HepG2 (cell line): ENCODE results near the gene MRE11. TPM values are rescaled to one million over a fixed set of nuclear protein-coding genes. Genes with fewer than 3 reads are reported as not detected.

Experiments
- ELF1 ChIP-seq: sonication (generic); formaldehyde crosslinking; IDR thresholded peaks from 2 replicates; pipeline ENCODE4 v1.4.0; 2020; ENCODE audit warnings: missing genetic modification reagents
- KDM4B ChIP-seq: sonication (generic); formaldehyde crosslinking; IDR thresholded peaks from 2 replicates; pipeline ENCODE4 v1.4.0; 2020; ENCODE audit warnings: missing genetic modification reagents
- KMT2B ChIP-seq: IDR thresholded peaks from 2 replicates; pipeline ENCODE4 v1.6.1; 2016; ENCODE audit warnings: missing genetic modification reagents, missing compliant biosample characterization
- NR2F1 ChIP-seq, 2 experiments: fragments of 450-650 bp in 1 of 2; formaldehyde crosslinking in 1 of 2; IDR thresholded peaks; 2 replicates each; pipeline versions ENCODE4 v1.5.0 to v1.6.1; 2016 to 2020; ENCODE audit warnings: mild to moderate bottlenecking in 1 of 2, missing compliant biosample characterization in 1 of 2, missing genetic modification reagents in 1 of 2, moderate library complexity in 1 of 2
- ZFP91 ChIP-seq: sonication (generic); formaldehyde crosslinking; IDR thresholded peaks from 2 replicates; pipeline ENCODE4 v1.9.0; 2022; ENCODE audit warnings: missing genetic modification reagents, mild to moderate bottlenecking, borderline replicate concordance
- ZNF30 ChIP-seq: sonication (generic); formaldehyde crosslinking; IDR thresholded peaks from 2 replicates; pipeline ENCODE4 v1.5.0; 2020; ENCODE audit warnings: mild to moderate bottlenecking, missing genetic modification reagents
- ZNF564 ChIP-seq: sonication (generic); formaldehyde crosslinking; IDR thresholded peaks from 2 replicates; pipeline ENCODE4 v1.8.1; 2023; ENCODE audit warnings: mild to moderate bottlenecking, missing genetic modification reagents
- ZNF605 ChIP-seq: sonication (generic); formaldehyde crosslinking; IDR thresholded peaks from 2 replicates; pipeline ENCODE4 v1.8.0; 2022; ENCODE audit warnings: mild to moderate bottlenecking, missing genetic modification reagents
- ZNF704 ChIP-seq: sonication (generic); formaldehyde crosslinking; IDR thresholded peaks from 2 replicates; pipeline ENCODE4 v1.8.1; 2023; ENCODE audit warnings: mild to moderate bottlenecking, inconsistent platforms, moderate library complexity, missing genetic modification reagents, borderline replicate concordance
- ZNF768 ChIP-seq: sonication (generic); formaldehyde crosslinking; IDR thresholded peaks from 2 replicates; pipeline ENCODE4 v1.4.0; 2020; ENCODE audit warnings: missing genetic modification reagents
- ZSCAN12 ChIP-seq: sonication (generic); formaldehyde crosslinking; IDR thresholded peaks from 2 replicates; pipeline ENCODE4 v1.9.0; 2021; ENCODE audit warnings: mild to moderate bottlenecking, missing genetic modification reagents
- polyA plus RNA-seq, 8 experiments: library from polyadenylated mRNA; depleted of rRNA in 3 of 8; stranded (reverse) in 7 of 8; unstranded in 1 of 8; fragments of >200 nt; fragmentation: Illumina TruSeq in 4 of 8; extraction: Trizol in 4 of 8; gene quantifications; 2 replicates each; pipeline versions ENCODE4 v1.2.1 to v1.2.3, GENCODE V29; 2011 to 2016; ENCODE audit warnings: low read depth in 4 of 8, missing spikeins in 1 of 8, mixed read lengths in 1 of 8; ENCODE audit not compliant: insufficient read depth in 1 of 8
- total RNA-seq, 5 experiments: library from RNA; depleted of rRNA; stranded (reverse); fragments of >200 nt; fragmentation: Illumina TruSeq; extraction: Trizol; gene quantifications; 2 replicates each; pipeline ENCODE4 v1.2.3, GENCODE V29; 2016; ENCODE audit warnings: low read depth in 1 of 5
- TF ChIP-seq, protein P1 (sequence below): sonication (generic); formaldehyde crosslinking; conservative IDR thresholded peaks from 2 replicates; pipeline ENCODE4 v1.5.0; 2020; ENCODE audit warnings: missing genetic modification reagents
- TF ChIP-seq, protein P2 (sequence below): sonication (generic); formaldehyde crosslinking; IDR thresholded peaks from 2 replicates; pipeline ENCODE4 v1.4.0; 2020; ENCODE audit warnings: missing genetic modification reagents; ENCODE audit errors: not compliant biosample characterization
- TF ChIP-seq, protein P3 (sequence below): sonication (generic); formaldehyde crosslinking; IDR thresholded peaks from 2 replicates; pipeline ENCODE4 v1.5.1; 2020; ENCODE audit warnings: mild to moderate bottlenecking, missing genetic modification reagents
- TF ChIP-seq, protein P4 (sequence below): sonication (generic); formaldehyde crosslinking; IDR thresholded peaks from 2 replicates; pipeline ENCODE4 v1.8.0; 2022; ENCODE audit warnings: low read depth, missing genetic modification reagents
- TF ChIP-seq, protein P5 (sequence below): sonication (generic); formaldehyde crosslinking; IDR thresholded peaks from 2 replicates; pipeline ENCODE4 v1.4.0; 2020; ENCODE audit warnings: missing genetic modification reagents

MRE11 gene
- total and polyA plus RNA-seq, 2 of the 13 experiments (the other 11 are each of a cell fraction or from before 2014, with no cell fraction given): 7.2 to 37.3 TPM

GRCh38 chr11:94494126-94494680 lies 559 bp upstream of the MRE11 start (continued):
- TF ChIP-seq KMT2B (CRISPR knock-in tag) (no peak), ZNF30 (no peak), KDM4B (CRISPR knock-in tag) (no peak), ZNF564 (CRISPR knock-in tag) (no peak), ZSCAN12 (no peak), ZNF704 (CRISPR knock-in tag) (no peak), NR2F1 (CRISPR knock-in tag; IDR thresholded peaks at IDR 0.05) (no peak), ZFP91 (CRISPR knock-in tag) (peak; percentile 70; the same call in 1 of the 2 replicates), ZNF605 (CRISPR knock-in tag) (no peak), ZNF768 (CRISPR knock-in tag) (peak; percentile 22; the same call in 1 of the 2 replicates), ELF1 (CRISPR knock-in tag) (peak; percentile 20; the same call in 1 of the 2 replicates)
- TF ChIP-seq, protein P1, sequence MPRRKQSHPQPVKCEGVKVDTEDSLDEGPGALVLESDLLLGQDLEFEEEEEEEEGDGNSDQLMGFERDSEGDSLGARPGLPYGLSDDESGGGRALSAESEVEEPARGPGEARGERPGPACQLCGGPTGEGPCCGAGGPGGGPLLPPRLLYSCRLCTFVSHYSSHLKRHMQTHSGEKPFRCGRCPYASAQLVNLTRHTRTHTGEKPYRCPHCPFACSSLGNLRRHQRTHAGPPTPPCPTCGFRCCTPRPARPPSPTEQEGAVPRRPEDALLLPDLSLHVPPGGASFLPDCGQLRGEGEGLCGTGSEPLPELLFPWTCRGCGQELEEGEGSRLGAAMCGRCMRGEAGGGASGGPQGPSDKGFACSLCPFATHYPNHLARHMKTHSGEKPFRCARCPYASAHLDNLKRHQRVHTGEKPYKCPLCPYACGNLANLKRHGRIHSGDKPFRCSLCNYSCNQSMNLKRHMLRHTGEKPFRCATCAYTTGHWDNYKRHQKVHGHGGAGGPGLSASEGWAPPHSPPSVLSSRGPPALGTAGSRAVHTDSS (CRISPR knock-in tag): no peak
- TF ChIP-seq, protein P2, sequence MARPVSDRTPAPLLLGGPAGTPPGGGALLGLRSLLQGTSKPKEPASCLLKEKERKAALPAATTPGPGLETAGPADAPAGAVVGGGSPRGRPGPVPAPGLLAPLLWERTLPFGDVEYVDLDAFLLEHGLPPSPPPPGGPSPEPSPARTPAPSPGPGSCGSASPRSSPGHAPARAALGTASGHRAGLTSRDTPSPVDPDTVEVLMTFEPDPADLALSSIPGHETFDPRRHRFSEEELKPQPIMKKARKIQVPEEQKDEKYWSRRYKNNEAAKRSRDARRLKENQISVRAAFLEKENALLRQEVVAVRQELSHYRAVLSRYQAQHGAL: no peak
- TF ChIP-seq, protein P3, sequence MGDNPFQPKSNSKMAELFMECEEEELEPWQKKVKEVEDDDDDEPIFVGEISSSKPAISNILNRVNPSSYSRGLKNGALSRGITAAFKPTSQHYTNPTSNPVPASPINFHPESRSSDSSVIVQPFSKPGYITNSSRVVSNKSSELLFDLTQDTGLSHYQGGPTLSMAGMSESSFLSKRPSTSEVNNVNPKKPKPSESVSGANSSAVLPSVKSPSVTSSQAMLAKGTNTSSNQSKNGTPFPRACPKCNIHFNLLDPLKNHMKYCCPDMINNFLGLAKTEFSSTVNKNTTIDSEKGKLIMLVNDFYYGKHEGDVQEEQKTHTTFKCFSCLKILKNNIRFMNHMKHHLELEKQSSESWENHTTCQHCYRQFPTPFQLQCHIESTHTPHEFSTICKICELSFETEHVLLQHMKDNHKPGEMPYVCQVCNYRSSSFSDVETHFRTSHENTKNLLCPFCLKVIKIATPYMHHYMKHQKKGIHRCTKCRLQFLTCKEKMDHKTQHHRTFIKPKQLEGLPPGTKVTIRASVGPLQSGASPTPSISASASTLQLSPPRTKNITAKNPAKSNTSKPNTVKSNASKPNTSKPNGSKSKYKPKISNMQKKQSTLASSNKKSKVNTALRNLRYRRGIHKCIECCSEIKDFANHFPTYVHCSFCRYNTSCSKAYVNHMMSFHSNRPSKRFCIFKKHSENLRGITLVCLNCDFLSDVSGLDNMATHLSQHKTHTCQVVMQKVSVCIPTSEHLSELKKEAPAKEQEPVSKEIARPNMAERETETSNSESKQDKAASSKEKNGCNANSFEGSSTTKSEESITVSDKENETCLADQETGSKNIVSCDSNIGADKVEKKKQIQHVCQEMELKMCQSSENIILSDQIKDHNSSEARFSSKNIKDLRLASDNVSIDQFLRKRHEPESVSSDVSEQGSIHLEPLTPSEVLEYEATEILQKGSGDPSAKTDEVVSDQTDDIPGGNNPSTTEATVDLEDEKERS (CRISPR knock-in tag): no peak
- TF ChIP-seq, protein P4, sequence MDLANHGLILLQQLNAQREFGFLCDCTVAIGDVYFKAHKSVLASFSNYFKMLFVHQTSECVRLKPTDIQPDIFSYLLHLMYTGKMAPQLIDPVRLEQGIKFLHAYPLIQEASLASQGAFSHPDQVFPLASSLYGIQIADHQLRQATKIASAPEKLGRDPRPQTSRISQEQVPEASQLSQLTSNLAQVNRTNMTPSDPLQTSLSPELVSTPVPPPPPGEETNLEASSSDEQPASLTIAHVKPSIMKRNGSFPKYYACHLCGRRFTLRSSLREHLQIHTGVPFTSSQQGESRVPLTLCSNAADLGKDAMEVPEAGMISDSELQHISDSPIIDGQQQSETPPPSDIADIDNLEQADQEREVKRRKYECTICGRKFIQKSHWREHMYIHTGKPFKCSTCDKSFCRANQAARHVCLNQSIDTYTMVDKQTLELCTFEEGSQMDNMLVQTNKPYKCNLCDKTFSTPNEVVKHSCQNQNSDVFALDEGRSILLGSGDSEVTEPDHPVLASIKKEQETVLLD (CRISPR knock-in tag): no peak
- TF ChIP-seq, protein P5, sequence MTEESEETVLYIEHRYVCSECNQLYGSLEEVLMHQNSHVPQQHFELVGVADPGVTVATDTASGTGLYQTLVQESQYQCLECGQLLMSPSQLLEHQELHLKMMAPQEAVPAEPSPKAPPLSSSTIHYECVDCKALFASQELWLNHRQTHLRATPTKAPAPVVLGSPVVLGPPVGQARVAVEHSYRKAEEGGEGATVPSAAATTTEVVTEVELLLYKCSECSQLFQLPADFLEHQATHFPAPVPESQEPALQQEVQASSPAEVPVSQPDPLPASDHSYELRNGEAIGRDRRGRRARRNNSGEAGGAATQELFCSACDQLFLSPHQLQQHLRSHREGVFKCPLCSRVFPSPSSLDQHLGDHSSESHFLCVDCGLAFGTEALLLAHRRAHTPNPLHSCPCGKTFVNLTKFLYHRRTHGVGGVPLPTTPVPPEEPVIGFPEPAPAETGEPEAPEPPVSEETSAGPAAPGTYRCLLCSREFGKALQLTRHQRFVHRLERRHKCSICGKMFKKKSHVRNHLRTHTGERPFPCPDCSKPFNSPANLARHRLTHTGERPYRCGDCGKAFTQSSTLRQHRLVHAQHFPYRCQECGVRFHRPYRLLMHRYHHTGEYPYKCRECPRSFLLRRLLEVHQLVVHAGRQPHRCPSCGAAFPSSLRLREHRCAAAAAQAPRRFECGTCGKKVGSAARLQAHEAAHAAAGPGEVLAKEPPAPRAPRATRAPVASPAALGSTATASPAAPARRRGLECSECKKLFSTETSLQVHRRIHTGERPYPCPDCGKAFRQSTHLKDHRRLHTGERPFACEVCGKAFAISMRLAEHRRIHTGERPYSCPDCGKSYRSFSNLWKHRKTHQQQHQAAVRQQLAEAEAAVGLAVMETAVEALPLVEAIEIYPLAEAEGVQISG (CRISPR knock-in tag): no peak
